Brain microvascular endothelial cell (primary cell): Measurements from ENCODE around the gene IFT52.

Experiments
- DNase-seq: peaks from one replicate; pipeline ENCODE4 v3.0.0-alpha.2; 2020
- H3K27ac ChIP-seq: fragments of 250-450 bp; sonication (Bioruptor Pico); 2 replicates; pipeline ENCODE4 v1.5.1; 2020; ENCODE audit warnings: mild to moderate bottlenecking, moderate library complexity
- H3K27me3 ChIP-seq: fragments of 250-450 bp; sonication (Bioruptor Pico); replicated peaks from 2 replicates; pipeline ENCODE4 v1.5.1; 2020; ENCODE audit warnings: mild to moderate bottlenecking
- H3K36me3 ChIP-seq: fragments of 250-450 bp; sonication (Bioruptor Pico); replicated peaks from 2 replicates; pipeline ENCODE4 v1.5.1; 2020; ENCODE audit warnings: mild to moderate bottlenecking
- H3K4me3 ChIP-seq: 2 replicates; pipeline ENCODE4 v1.5.1; 2011; ENCODE audit warnings: low read depth, mild to moderate bottlenecking, control low read depth, low read length, moderate library complexity
- CTCF ChIP-seq: IDR thresholded peaks from 2 replicates; pipeline ENCODE4 v1.5.1; 2011; ENCODE audit warnings: low read depth, mild to moderate bottlenecking, moderate library complexity, low read length, control low read depth, inconsistent platforms; ENCODE audit errors: missing control alignments
- in situ Hi-C: cut with HindIII; loops from 2 replicates; pipeline ENCODE4 v1.10.0; 2017; ENCODE audit warnings: low sequenced_read_pairs, low pct_ligation_motif_present

IFT52 gene

DNA sequence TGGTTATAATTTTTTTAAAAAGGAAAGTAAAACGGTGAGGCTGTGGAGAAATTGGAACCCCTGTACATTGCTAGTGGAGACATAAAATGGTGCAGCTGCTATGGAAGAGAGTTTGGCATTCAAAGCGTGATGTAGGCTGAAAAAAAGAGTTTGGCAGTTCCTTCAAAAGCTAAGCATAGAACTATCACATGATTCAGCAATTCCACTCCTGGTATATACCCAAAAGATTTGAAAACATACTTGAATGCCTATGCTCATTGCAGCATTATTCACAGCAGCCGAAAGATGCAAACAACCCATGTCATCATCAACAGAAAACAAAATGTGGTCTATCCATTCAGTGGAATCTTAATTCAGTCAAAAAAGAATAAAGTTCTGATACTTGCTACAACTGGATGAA is 36.4 kb upstream of the IFT52 start:
- no peak overlapping the region for H3K27ac ChIP-seq
- in situ Hi-C loops: no loop called here
- no peaks in the 10 kb centered on the region for H3K36me3 ChIP-seq
- H3K27me3 ChIP-seq: no peaks in the 10 kb centered on the region
- DNase-seq: no peak
- no peak overlapping the region for H3K4me3 ChIP-seq
- no peak for TF ChIP-seq CTCF

GRCh38 chr20:43558412-43559146 is 32.2 kb upstream of the IFT52 start, which contains the start of gene SGK2:
Gene SGK2 (plus strand): TSS chr20:43559027. CDS start chr20:43566496, 7,469 bp downstream.
- no peak within 1 kb of the TSS for H3K4me3 ChIP-seq
- TF ChIP-seq CTCF: no peak
- no peak within 1 kb of the TSS for H3K27ac ChIP-seq
- in situ Hi-C loops: no loop called here
- peak; percentile 12 for DNase-seq
- H3K27me3 ChIP-seq: no peaks in the 10 kb centered on the region
- H3K36me3 ChIP-seq: no peaks in the 10 kb centered on the region

DNA sequence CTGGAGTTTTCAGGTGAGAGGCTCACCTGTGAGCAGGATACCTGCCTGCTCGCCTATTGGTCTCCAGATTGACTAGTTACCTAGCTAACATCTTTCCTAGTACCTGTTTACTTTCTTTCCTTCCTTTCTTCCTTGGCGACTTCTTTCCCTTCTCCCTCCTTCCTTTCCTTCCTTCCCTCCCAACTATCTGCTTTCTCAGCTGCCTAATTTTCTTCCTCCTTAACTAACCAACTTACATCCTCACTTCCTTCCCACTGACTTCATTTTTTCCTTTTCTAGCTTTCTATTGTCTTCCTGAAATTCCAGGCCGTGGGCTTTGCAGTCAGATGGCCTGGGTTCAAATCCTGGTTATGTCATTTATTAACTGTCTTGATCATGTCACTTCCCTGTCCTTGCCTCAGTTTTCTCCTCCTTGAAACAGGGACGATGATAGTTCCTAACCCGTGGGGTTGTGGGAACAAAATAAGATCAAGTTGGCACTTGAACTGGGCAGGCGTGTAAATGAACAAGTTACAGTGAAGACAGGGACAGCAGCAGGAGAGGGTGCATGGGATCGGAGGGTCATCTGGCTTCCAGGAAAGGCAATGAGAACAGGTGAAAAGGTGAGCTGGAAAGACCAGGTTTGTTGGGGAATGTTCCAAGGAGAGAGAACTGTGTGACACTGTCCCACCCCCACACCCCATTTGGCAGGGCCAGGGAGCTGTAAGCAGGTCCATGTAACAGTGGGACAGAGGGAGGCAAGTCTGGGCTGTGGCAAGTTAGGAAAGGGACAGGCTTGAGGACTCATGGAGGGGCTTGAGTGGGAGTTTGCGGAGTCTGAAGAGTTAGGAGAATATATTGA is 31.4 kb upstream of the IFT52 start:
- H3K36me3 ChIP-seq: no peaks in the 10 kb centered on the region
- H3K27me3 ChIP-seq: no peaks in the 10 kb centered on the region
- DNase-seq: no peak
- H3K27ac ChIP-seq: no peak overlapping the region
- no peak overlapping the region for H3K4me3 ChIP-seq
- in situ Hi-C loops: no loop called here
- TF ChIP-seq CTCF: no peak

DNA sequence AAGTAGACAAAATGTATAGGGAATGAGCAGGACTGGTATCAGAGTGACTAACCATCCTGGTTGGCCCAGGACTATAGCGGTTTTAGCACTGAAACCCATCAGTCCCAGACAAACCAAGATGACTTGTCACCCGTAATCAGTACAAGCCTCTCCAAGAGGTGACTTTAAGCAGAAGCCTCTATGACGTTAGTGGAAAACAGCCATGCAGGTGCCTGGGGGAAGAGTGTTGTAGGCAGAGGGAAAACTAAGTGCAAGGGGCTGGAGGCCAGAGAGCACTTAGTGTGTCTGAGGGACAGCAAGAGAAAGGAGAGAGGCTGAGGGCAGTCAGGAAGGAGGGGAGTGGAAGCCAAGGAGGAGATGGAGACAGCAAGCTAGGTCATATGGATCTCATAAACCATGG is 29.8 kb upstream of the IFT52 start:
- in situ Hi-C loops: no loop called here
- no peak overlapping the region for H3K4me3 ChIP-seq
- DNase-seq: no peak
- no peaks in the 10 kb centered on the region for H3K27me3 ChIP-seq
- no peak for TF ChIP-seq CTCF
- H3K27ac ChIP-seq: no peak overlapping the region
- no peaks in the 10 kb centered on the region for H3K36me3 ChIP-seq

- in situ Hi-C loops: no loop called here
- no peak overlapping the region for H3K4me3 ChIP-seq
- H3K27ac ChIP-seq: no peak overlapping the region
- H3K27me3 ChIP-seq: no peaks in the 10 kb centered on the region
- DNase-seq: no peak
- no peaks in the 10 kb centered on the region for H3K36me3 ChIP-seq
- peak; percentile 41 for TF ChIP-seq CTCF
Observed at GRCh38 chr20:43563429-43563828, 27.3 kb upstream of the IFT52 start.
